T-helper 1 cell treated with Interleukin-12 subunit alpha and Interleukin-12 subunit beta and Interleukin-4 antibody, amounts not matched to agents 30 μg/mL and 1 μg/mL, for 36 hours (primary cell): Measurements from ENCODE around the gene GPR137B.
A peak's percentile ranks its signal among the peaks of the same experiment; 100 is the strongest.

Source experiments
- H3K27ac Mint-ChIP-seq: one replicate; pipeline ENCODE4 v1.8.0; 2021; ENCODE audit warnings: mild to moderate bottlenecking, mixed read lengths
- H3K27me3 Mint-ChIP-seq: one replicate; pipeline ENCODE4 v1.8.0; 2021; ENCODE audit warnings: low read depth, mixed read lengths
- H3K36me3 Mint-ChIP-seq: one replicate; pipeline ENCODE4 v1.8.0; 2021; ENCODE audit warnings: low read depth, mixed read lengths
- H3K4me1 Mint-ChIP-seq: one replicate; pipeline ENCODE4 v1.8.0; 2021; ENCODE audit warnings: low read depth, mixed read lengths
- H3K4me3 Mint-ChIP-seq: one replicate; pipeline ENCODE4 v1.8.0; 2021; ENCODE audit warnings: mild to moderate bottlenecking, moderate library complexity, mixed read lengths
- H3K9me3 Mint-ChIP-seq: one replicate; pipeline ENCODE4 v1.8.0; 2021; ENCODE audit warnings: mixed read lengths

GPR137B gene

DNA sequence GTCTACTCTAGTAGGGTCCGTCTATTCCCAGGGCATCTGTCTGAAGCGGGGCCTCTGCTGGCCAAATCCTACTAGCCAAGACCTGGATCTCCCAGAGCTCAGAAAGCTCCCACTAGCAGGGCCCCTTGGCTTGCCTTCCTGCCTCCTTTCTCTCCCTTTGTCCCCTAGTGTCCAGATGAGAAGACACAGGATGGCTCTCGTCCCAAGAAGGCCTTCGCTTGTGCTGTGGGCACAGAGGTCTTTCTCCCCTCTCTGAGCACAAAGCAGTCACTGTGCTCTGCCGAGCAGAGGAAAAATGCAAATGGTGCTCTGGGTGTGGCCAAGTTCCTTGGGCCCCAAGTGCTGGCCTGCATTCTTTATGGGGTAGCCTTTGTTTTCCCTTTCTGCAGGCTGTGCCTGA lies 13.0 kb upstream of the GPR137B start:
- Mint-ChIP-seq H3K4me1 (no peaks in the 10 kb centered on the region), H3K9me3 (no peaks in the 10 kb centered on the region), H3K4me3 (no peak overlapping the region), H3K27me3 (peaks cover 48% of the 10 kb centered on the region), H3K27ac (no peak overlapping the region), H3K36me3 (no peaks in the 10 kb centered on the region)

DNA sequence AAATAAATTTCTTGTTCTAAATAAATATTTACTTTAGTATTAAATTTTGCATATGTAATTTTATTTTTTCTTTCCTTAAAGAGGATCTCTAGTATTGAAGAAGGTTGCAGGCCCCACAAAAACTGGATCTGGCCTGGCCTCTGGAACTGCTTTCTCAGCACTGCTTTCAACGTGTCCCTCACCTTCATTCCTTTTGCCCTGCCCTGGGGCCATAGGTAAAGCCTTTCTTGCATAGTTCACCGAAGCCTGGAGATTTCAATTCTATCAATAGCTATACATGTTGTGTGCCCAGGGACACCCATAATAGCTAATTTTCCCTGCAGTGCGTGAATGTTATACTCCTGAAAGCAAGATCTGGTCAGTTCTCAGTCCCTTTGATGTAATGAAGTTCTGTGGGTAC lies 12.0 kb upstream of the GPR137B start:
- H3K9me3 Mint-ChIP-seq = no peaks in the 10 kb centered on the region
- H3K36me3 Mint-ChIP-seq = no peaks in the 10 kb centered on the region
- peaks cover 52% of the 10 kb centered on the region for H3K27me3 Mint-ChIP-seq
- no peak overlapping the region for H3K27ac Mint-ChIP-seq
- H3K4me1 Mint-ChIP-seq = no peaks in the 10 kb centered on the region
- no peak overlapping the region for H3K4me3 Mint-ChIP-seq

DNA sequence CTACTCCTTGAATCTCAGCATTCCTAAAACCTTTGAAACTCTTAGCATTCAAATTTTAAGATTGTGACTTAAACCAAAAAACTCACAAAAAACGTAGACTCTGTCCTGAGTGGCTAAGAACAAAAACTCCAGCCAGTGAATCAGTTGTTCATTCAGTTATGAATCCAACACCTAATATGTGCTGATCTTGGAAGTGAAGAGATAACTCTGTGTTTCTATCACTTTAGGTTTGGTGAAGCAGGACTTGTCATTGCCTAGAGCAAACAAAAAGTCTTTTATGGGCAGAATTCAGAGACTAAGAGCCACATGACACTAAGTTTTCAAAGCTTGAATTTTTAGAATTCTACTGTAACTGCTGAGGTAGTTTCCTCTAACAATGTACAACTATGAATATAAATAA lies 10.4 kb upstream of the GPR137B start:
- Mint-ChIP-seq H3K36me3 (no peaks in the 10 kb centered on the region), H3K4me1 (no peaks in the 10 kb centered on the region), H3K9me3 (no peaks in the 10 kb centered on the region), H3K27me3 (peaks cover 55% of the 10 kb centered on the region), H3K27ac (no peak overlapping the region), H3K4me3 (no peak overlapping the region)

DNA sequence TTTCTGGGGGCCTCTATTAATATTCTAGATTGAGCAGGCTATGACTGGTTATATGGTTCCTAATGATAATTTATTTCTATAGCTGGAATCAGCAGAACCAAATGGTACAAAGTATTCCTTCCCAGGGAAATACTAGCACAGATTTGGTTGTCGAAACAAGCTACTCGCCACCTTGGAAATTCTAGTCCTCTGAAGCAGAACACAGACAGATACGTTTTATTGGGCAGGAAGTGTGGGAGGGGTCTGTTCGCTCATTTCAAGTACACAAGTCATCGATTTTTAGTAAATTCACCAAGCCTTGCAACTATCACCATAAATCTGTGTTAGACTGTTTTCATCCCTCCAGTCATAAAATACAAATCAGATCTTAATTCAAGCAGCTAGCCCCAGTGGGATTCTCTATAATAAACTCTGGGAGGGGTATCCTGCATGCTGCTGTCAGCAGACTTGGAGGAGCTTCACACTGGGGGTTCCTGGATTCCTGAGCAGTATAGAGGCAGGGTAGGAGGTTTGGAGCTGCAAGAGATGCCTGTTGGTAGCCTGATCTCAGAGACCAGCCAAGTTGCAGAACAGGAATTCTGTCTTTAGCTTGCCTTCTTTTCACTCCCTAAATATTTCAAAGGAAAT lies 9.8 kb upstream of the GPR137B start:
- peaks cover 3% of the 10 kb centered on the region for H3K4me1 Mint-ChIP-seq
- no peaks in the 10 kb centered on the region for H3K36me3 Mint-ChIP-seq
- H3K9me3 Mint-ChIP-seq = no peaks in the 10 kb centered on the region
- H3K27me3 Mint-ChIP-seq = peaks cover 58% of the 10 kb centered on the region
- H3K4me3 Mint-ChIP-seq = no peak overlapping the region
- no peak overlapping the region for H3K27ac Mint-ChIP-seq

DNA sequence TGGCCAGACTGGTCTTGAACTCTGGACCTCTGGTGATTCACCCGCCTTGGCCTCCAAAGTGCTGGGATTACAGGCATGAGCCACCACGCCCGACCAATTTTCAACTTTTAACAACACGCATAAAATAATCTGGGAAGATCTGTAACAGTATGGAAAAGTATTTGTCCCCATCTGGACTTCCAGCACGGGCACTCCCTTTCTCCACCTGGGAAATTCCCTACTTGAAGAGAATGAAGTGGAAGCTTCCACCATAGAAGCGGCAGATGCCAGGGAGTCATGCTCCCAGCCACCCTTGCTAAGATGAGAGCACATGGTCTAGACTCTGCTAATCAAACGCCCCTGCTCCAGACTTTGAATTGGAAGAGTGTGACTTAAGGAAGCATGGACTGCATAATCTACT lies 9.0 kb upstream of the GPR137B start:
- Mint-ChIP-seq H3K4me3 (no peak overlapping the region), H3K9me3 (no peaks in the 10 kb centered on the region), H3K27me3 (peaks cover 62% of the 10 kb centered on the region), H3K27ac (no peak overlapping the region), H3K36me3 (no peaks in the 10 kb centered on the region), H3K4me1 (peaks cover 3% of the 10 kb centered on the region)

DNA sequence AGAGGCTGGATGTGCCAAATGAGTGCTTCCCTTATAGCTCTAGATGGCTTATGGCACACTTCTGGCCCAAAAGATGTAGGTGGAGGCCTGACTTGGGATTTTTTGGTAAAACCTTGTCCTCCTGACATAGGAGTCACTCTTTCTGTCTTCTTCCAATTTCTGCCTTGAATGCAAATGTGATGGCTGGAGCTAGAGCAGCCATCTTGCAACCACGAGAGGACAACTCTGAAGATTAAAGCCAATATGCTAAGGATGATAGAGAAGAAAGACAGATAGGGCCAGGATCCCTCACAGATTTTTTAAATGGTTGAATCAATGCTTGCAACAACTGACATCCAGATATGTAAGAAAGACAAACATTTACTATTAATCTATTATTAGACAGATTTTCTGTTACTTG lies 8.5 kb upstream of the GPR137B start:
- Mint-ChIP-seq H3K27ac (no peak overlapping the region), H3K4me3 (no peak overlapping the region), H3K4me1 (peaks cover 3% of the 10 kb centered on the region), H3K9me3 (no peaks in the 10 kb centered on the region), H3K27me3 (peaks cover 66% of the 10 kb centered on the region), H3K36me3 (no peaks in the 10 kb centered on the region)

DNA sequence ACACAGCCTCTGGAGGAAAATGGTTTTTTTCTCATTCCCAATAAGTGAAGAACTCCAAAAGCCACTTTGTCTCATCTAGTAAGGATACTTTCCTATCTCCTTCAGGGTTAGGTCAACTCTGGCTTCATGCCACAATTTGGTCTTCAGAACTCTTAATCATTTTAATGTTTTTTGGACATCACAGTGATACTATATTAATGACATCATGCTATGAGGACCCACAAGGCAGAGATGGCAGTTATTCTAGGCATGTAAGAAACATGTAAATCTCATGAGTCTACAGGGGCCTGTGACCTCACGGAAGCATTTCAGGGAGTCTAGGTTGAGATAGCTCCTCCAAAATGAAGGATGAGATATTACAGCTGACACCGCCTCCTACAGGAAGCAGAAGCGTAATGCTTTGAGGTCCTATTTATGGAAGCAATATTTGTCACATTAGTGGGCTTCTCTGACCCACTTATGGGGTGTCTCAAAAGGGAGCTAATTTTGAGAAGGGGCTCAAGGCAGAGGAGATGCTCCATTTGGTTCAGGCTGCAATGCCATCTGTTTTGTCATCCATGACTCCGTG lies 5.0 kb upstream of the GPR137B start:
- H3K9me3 Mint-ChIP-seq = no peaks in the 10 kb centered on the region
- peaks cover 83% of the 10 kb centered on the region for H3K27me3 Mint-ChIP-seq
- H3K4me3 Mint-ChIP-seq = no peak overlapping the region
- H3K4me1 Mint-ChIP-seq = peaks cover 4% of the 10 kb centered on the region
- H3K27ac Mint-ChIP-seq = no peak overlapping the region
- no peaks in the 10 kb centered on the region for H3K36me3 Mint-ChIP-seq

DNA sequence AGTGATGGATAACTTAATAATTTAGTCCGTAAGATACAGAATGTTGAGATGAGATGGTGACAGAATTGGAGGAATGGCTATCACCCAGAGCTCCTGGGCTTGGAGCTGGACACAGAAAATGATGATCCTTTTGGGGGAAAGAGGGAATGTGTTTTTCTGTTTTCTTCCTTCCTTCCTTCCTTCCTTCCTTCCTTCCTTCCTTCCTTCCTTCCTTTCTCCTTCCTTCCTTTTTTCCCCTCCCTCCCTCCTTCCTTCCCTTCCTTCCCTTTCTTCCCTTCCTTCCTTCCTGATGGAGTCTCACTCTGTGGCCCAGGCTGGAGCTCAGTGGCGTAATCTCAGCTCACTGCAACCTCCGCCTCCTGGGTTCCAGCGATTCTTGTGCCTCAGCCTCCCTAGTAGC lies 2.8 kb upstream of the GPR137B start:
- Mint-ChIP-seq H3K9me3 (no peaks in the 10 kb centered on the region), H3K27me3 (peaks cover 76% of the 10 kb centered on the region), H3K4me3 (no peak overlapping the region), H3K4me1 (peaks cover 12% of the 10 kb centered on the region), H3K27ac (no peak overlapping the region), H3K36me3 (peaks cover 2% of the 10 kb centered on the region)

DNA sequence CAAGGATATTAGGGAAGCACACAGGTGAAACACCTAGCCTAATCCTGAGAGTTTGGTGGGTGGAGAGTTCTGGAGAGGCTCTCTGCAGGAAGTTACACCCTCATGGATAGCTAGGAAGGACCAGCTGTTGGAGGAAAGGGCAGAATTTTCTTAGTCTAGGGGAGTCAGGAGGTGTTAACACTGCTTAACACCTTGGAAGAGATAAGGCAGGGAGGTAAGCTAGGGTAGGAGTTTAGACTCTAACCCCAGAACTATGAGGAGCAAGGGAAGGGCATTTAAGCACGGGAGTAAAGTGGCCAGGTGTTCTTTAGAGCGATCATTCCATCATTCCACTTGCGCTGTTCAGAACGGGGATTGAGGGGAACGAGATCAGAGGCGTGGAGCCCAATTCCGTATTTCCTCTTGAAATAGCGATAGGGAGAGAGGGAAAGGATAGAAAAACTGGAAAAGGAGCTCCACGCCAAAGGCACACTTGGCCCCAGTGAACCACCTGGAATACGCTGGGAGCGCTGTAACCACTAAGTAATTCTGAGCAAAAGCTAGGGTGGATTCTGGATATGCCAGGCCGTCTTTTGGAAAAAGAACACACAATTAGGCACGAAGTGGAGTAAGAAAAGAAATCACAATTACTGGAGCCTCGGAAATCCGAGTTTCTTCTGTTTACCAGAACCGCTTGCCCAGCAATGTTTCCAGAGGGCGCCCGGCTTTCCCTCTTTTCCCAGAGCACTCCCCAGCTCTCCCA lies 1.5 kb upstream of the GPR137B start:
- H3K4me3 Mint-ChIP-seq = peak overlapping the region; percentile 88
- no peaks in the 10 kb centered on the region for H3K9me3 Mint-ChIP-seq
- peaks cover 62% of the 10 kb centered on the region for H3K27me3 Mint-ChIP-seq
- no peak overlapping the region for H3K27ac Mint-ChIP-seq
- H3K4me1 Mint-ChIP-seq = peaks cover 12% of the 10 kb centered on the region
- peaks cover 2% of the 10 kb centered on the region for H3K36me3 Mint-ChIP-seq

DNA sequence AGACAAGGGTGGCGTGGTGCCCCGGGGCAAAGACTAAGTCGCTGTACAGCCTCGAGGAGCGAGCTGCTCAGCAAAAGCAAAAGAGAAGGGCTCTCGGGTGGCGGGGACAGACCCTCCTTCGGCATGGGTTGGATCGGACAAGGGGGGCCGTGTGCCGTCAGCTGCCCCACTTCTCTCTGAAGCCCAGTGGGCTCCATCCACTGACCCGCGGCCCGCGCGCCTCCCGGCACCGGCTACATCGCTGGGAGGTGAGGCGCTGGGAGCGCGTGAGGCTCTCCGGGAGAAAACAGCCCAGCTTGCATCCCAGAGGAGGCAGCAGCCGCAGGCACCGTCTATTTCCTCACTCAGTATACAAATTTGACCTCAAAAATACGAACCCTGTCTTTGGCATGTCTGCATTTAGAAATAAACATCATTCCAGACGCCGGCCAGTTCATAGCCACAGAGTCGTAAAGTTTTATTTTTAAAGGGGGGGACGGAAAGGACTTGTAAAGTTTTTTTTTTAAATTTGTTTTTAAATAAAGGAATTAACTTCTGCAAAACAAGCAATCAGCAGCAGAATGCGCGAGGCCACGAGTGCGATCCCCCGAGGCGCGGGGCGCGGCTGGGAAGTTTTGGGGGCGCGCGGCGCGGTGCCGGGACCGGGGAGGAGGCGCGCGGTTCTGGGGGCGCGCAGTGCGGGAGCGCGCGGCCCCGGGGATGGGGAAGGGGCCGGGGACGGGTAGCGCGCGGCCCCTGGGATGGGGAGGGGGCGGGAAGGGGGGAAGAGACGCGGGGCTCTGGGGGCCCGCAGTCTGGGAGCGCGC lies 689 bp upstream of the GPR137B start:
- H3K9me3 Mint-ChIP-seq = no peaks in the 10 kb centered on the region
- peak overlapping the region; percentile 88 for H3K4me3 Mint-ChIP-seq
- peak overlapping the region; percentile 39 for H3K27ac Mint-ChIP-seq
- H3K36me3 Mint-ChIP-seq = peaks cover 2% of the 10 kb centered on the region
- peaks cover 59% of the 10 kb centered on the region for H3K27me3 Mint-ChIP-seq
- peaks cover 12% of the 10 kb centered on the region for H3K4me1 Mint-ChIP-seq

DNA sequence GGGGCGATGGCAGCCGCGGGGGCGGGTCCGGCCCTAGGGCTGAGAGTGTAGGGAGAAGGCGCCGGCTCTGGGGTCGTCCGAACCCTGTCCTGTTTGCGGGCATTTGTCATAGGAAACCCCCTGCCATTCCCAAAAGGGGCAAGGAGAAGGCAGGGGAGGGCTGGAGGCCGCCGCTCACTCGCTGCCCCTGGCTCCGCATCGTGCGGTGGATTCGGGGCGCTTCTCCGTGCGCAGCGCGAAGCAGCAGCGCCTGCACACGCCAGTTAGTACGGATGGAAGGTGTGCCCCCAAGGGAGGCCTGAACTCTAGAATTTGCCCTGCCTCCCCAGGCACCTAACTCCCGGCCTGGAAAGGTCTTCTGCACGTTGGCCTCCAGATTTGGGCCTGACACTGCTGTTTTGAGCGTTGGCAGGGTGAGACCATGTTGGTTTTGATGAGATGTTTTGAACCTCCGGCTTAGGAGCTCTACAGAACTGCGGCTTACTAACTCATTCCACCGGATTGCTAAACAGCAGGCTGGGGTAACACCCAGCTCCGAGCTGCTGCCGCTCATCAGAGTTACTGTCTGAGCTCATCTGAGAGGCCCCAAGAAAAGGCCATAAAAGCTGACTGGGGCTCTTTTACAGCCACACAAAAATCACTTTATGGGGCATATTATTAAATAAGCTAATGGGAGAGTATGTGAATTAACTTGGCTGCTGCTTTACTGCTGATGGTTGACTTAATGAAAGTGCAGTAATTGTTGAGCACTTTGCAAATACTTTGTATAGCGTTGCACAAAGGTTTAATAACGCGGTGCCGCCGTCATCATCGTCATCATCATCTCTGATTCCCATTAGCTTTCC lies 987 bp downstream of the GPR137B start:
- H3K27me3 Mint-ChIP-seq = peaks cover 46% of the 10 kb centered on the region

DNA sequence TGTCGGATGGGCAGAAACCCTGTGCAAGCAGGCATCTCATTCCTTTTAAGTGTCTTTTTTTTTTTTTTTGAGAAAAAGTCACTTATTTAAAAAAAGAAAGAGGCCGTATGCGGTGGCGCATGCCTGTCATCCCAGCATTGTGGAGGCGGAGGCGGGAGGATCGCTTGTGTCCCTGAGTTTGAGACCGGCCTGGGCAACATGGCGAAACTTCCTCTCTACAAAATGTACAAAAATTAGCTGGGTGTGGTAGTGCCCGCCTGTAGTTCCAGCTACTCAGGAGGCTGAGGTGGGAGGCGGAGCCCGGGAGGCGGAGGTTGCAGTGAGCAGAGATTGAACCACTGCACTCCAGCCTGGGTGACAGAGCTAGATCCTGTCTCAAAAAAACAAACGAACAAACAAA lies 1.7 kb downstream of the GPR137B start:
- Mint-ChIP-seq H3K9me3 (no peaks in the 10 kb centered on the region), H3K4me3 (peak overlapping the region; percentile 94), H3K27ac (no peak overlapping the region), H3K36me3 (peaks cover 2% of the 10 kb centered on the region), H3K27me3 (peaks cover 39% of the 10 kb centered on the region), H3K4me1 (peaks cover 9% of the 10 kb centered on the region)

More for the DNA sequence above, 987 bp downstream of the GPR137B start:
- Mint-ChIP-seq H3K4me3 (peak overlapping the region; percentile 94), H3K27ac (peak overlapping the region; percentile 50), H3K4me1 (peaks cover 9% of the 10 kb centered on the region), H3K36me3 (peaks cover 2% of the 10 kb centered on the region), H3K9me3 (no peaks in the 10 kb centered on the region)

DNA sequence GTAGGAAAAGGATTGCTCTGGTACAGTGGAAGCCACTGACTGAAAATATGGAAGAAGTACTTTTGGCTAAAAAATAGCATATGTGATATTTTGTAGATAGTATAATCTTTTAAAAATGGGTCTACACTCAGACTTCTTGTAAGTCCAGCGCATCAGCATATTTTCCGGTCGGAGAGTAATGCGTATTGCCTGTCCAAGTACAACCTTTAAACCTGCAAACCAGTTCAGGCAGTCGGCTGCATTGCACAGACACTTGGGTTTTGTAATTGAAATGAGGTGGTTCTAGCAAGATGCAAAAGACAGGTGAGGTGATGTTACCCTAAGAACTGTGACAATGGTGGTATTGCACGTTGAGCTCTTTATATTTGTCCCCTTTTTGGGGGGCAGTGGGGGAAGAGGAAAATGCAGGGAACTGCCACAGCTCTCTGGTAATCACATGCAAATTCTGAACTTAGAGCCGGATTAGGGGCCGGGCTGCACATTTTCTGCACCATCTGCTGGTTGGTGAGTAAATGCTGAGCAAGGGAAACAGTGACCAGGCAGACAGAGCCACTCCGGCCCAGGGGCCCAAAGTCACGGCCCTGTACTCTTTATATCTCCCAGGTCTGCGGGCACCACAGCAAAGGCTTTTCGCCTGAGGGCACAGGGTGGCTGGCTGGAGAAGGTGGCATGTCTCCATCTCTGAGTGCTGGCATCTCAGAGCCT lies 2.3 kb downstream of the GPR137B start:
- no peak overlapping the region for H3K4me3 Mint-ChIP-seq
- H3K27me3 Mint-ChIP-seq = peaks cover 33% of the 10 kb centered on the region
- H3K9me3 Mint-ChIP-seq = no peaks in the 10 kb centered on the region
- H3K4me1 Mint-ChIP-seq = peaks cover 9% of the 10 kb centered on the region
- peaks cover 2% of the 10 kb centered on the region for H3K36me3 Mint-ChIP-seq
- no peak overlapping the region for H3K27ac Mint-ChIP-seq
